Measurements from ENCODE around the gene GRIP2.

GRIP2 gene

GRCh38 chr3:14505803-14506500 lies 34.2 kb downstream of the GRIP2 start:
- no peak for DNase-seq (ENCODE audit: low spot score)

- no peak for DNase-seq (ENCODE audit: low spot score)
Observed at GRCh38 chr3:14505001-14505802, 34.9 kb downstream of the GRIP2 start.

GRCh38 chr3:14503706-14504065 lies 36.5 kb downstream of the GRIP2 start:
- no peak for DNase-seq (ENCODE audit: low spot score)

- DNase-seq (ENCODE audit: low spot score) = no peak
Observed at GRCh38 chr3:14503033-14503705, 37.0 kb downstream of the GRIP2 start.

GRCh38 chr3:14502472-14502871 lies 37.7 kb downstream of the GRIP2 start:
- no peak for DNase-seq (ENCODE audit: low spot score)

- DNase-seq (ENCODE audit: low spot score) = no peak
Observed at GRCh38 chr3:14497321-14497720, 42.8 kb downstream of the GRIP2 start.

GRCh38 chr3:14496351-14496750 lies 43.8 kb downstream of the GRIP2 start:
- DNase-seq (ENCODE audit: low spot score) = no peak

GRCh38 chr3:14494973-14495300 lies 45.2 kb downstream of the GRIP2 start:
- DNase-seq (ENCODE audit: low spot score) = no peak

GRCh38 chr3:14494279-14494972 lies 45.7 kb downstream of the GRIP2 start:
- no peak for DNase-seq (ENCODE audit: low spot score)

- no peak for DNase-seq (ENCODE audit: low spot score)
Observed at GRCh38 chr3:14492948-14493881, 46.9 kb downstream of the GRIP2 start.

GRCh38 chr3:14491396-14492190 lies 48.5 kb downstream of the GRIP2 start:
- DNase-seq (ENCODE audit: low spot score) = no peak

- no peak for DNase-seq (ENCODE audit: low spot score)
Observed at GRCh38 chr3:14490831-14491230, 49.3 kb downstream of the GRIP2 start.

- DNase-seq (ENCODE audit: low spot score) = no peak
Observed at GRCh38 chr3:14490255-14490654, 49.9 kb downstream of the GRIP2 start.

- DNase-seq (ENCODE audit: low spot score) = no peak
Observed at GRCh38 chr3:14489641-14490040, 50.5 kb downstream of the GRIP2 start.

GRCh38 chr3:14488286-14489041 lies 51.7 kb downstream of the GRIP2 start:
- DNase-seq (ENCODE audit: low spot score) = no peak

GRCh38 chr3:14487821-14488220 lies 52.3 kb downstream of the GRIP2 start:
- no peak for DNase-seq (ENCODE audit: low spot score)

- DNase-seq (ENCODE audit: low spot score) = no peak
Observed at GRCh38 chr3:14487086-14487485, 53.1 kb downstream of the GRIP2 start.

- DNase-seq (ENCODE audit: low spot score) = no peak
Observed at GRCh38 chr3:14486460-14486859, 53.7 kb downstream of the GRIP2 start.

- no peak for DNase-seq (ENCODE audit: low spot score)
Observed at GRCh38 chr3:14485981-14486380, 54.2 kb downstream of the GRIP2 start.

- DNase-seq (ENCODE audit: low spot score) = no peak
Observed at GRCh38 chr3:14484741-14485140, 55.4 kb downstream of the GRIP2 start.
